Gastrocnemius medialis (tissue), 4 donors: ENCODE measurements around the gene MRPL11.
A peak's percentile ranks its signal among the peaks of the same experiment; 100 is the strongest.

Experiments used
- POLR2A ChIP-seq, 2 donors: fragments of 450-650 bp; IDR thresholded peaks; one replicate each; pipeline ENCODE4 v1.6.1; 2017; ENCODE audit warnings: antibody characterized with exemption in 2 of 2, mild to moderate bottlenecking in 2 of 2, moderate library complexity in 2 of 2
- TF ChIP-seq, protein P1 (sequence below), 5 experiments: fragments of 450-650 bp in 3 of 5; fragments of 200-600 bp in 2 of 5; sonication (generic) in 2 of 5; IDR thresholded peaks in 4 of 5; conservative IDR thresholded peaks in 1 of 5; 1 replicate in 4 of 5; 2 replicates in 1 of 5; pipeline ENCODE4 v1.5.1; 2016 to 2019; ENCODE audit warnings: antibody characterized with exemption in 5 of 5, mild to moderate bottlenecking in 3 of 5, moderate library complexity in 3 of 5

DNA sequence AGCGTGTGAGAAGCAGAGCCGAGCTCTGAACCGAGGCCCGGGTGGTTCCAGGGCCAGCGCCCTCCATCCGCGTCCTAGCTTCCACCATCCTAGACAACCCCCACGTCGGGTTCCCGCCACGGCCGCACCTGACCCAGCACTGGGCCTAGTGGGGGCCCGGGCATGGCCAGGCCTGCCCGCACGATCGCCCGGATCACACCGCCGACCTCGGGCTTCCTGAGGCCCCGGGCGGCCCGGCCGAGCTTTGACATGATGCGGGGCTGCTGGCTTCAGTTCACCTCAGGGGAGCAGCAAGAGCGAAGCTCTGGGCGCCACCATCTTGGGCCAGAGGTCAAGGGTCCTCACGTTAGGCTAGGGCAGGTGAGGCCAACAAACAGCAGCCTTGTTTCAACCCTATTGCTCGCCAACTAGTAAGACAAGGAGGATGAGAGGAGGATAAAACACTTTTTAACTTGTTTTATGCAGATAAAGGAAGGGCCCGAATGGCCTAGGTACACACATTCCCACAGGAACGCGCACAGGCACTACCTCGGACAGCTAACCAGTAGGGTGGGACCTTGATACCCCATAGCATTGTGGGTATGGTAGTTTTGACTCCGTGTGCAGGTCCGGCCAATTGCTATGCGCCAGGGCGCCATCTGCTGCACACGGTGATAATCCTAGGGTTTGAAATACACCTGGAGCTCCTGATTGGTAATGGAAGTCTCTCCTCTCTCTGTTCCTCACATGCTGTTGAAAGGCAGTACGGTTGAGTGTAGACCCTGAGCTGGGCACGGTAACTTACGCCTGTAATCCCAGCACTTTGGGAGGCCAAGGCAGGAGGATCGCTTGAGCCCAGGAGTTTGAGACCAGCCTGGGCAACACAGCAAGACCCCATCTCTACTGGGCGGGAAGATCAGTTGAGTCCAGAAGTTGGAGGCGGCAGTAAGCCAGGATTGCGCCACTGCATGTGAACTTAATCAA lies at the start of gene MRPL11:
- TF ChIP-seq, protein P1, sequence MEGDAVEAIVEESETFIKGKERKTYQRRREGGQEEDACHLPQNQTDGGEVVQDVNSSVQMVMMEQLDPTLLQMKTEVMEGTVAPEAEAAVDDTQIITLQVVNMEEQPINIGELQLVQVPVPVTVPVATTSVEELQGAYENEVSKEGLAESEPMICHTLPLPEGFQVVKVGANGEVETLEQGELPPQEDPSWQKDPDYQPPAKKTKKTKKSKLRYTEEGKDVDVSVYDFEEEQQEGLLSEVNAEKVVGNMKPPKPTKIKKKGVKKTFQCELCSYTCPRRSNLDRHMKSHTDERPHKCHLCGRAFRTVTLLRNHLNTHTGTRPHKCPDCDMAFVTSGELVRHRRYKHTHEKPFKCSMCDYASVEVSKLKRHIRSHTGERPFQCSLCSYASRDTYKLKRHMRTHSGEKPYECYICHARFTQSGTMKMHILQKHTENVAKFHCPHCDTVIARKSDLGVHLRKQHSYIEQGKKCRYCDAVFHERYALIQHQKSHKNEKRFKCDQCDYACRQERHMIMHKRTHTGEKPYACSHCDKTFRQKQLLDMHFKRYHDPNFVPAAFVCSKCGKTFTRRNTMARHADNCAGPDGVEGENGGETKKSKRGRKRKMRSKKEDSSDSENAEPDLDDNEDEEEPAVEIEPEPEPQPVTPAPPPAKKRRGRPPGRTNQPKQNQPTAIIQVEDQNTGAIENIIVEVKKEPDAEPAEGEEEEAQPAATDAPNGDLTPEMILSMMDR (IDR thresholded peaks at IDR 0.05 in 4 of 5, conservative IDR thresholded peaks at IDR 0.05 in 1 of 5) = peak; percentile 35 to 70 (median 57)
- no peak for TF ChIP-seq POLR2A (IDR thresholded peaks at IDR 0.05)
